ENCODE results near the gene MINPP1.

DNA sequence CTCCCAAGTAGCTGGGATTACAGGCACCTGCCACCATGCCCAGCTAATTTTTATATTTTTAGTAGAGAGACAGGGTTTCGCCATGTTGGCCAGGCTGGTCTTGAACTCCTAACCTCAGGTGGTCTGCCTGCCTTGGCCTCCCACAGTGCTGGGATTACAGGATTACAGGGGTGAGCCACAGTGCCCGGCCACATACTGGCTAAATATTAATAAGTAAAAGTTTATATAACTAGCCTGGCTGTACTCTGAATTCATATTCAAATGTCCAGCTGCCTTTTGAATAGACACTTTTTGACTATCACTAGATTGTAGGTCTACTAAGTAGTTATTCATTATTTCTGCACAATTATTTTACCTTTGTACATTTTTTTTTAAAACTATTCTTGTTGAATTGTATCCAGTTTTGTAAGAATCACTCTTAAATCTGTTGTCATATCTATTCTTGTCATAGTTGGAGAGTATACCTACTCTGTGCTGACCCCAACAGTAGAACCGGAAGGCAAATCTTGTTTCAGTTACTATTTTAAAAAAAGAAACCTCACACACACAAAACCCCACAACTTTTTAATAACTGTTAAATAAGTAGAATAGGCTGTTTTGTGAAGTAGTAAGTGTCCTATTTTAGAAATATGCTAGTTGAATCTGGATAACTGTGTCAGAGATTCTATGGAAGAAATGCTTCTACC is 29.6 kb downstream of the MINPP1 start:
- TF ChIP-seq, protein P1, sequence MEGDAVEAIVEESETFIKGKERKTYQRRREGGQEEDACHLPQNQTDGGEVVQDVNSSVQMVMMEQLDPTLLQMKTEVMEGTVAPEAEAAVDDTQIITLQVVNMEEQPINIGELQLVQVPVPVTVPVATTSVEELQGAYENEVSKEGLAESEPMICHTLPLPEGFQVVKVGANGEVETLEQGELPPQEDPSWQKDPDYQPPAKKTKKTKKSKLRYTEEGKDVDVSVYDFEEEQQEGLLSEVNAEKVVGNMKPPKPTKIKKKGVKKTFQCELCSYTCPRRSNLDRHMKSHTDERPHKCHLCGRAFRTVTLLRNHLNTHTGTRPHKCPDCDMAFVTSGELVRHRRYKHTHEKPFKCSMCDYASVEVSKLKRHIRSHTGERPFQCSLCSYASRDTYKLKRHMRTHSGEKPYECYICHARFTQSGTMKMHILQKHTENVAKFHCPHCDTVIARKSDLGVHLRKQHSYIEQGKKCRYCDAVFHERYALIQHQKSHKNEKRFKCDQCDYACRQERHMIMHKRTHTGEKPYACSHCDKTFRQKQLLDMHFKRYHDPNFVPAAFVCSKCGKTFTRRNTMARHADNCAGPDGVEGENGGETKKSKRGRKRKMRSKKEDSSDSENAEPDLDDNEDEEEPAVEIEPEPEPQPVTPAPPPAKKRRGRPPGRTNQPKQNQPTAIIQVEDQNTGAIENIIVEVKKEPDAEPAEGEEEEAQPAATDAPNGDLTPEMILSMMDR (IDR thresholded peaks at IDR 0.05), result no peak
- TF ChIP-seq POLR2A (IDR thresholded peaks at IDR 0.05), result no peak
